HepG2 (cell line): ENCODE results near the gene CD53. TPM values are rescaled to one million over a fixed set of nuclear protein-coding genes. Genes with fewer than 3 reads are reported as not detected.

ENCODE experiments used
- ATAC-seq: fragments of 200-7000 bp; cut with Tn5 transposase; 3 replicates; pipeline ENCODE4 v1.9.1; 2020; ENCODE audit warnings: mild to moderate bottlenecking, moderate library complexity
- BruUV-seq: library from RNA; stranded (reverse); fragments of 400-500 nt; replicated peaks from 2 replicates; lab custom pipeline; 2021; lab: Mats Ljungman, UMichigan
- CTCF ChIA-PET: fragments of 300-600 bp; formaldehyde crosslinking; extraction: SDS; loops from one replicate; lab custom pipeline; 2021; ENCODE audit warnings: low total read pairs, inconsistent platforms, low intra/inter-chr PET ratio; lab: Yijun Ruan, JAX
- POLR2A ChIA-PET: fragments of 350-600 bp; sonication (Branson Sonifier 250); formaldehyde crosslinking; loops from one replicate; lab custom pipeline; 2020; ENCODE audit warnings: antibody characterized with exemption, inconsistent platforms; lab: Yijun Ruan, JAX
- DNase-seq: peaks from one replicate; pipeline ENCODE4 v3.0.0-alpha.2; 2015; ENCODE audit warnings: low spot score
- FAIRE-seq: peaks from 3 replicates; lab custom pipeline; 2011; peaks lifted over from hg19 to GRCh38; lab: Jason Lieb, UNC
- H2AFZ ChIP-seq: one replicate; pipeline ENCODE4 v1.6.1; 2011; ENCODE audit warnings: low read length, inconsistent platforms
- H3K27ac ChIP-seq: fragments of 300-600 bp; 3 replicates; pipeline ENCODE4 v1.8.0; 2011; ENCODE audit warnings: mixed run types, mild to moderate bottlenecking, mixed read lengths, low read length, inconsistent platforms; ENCODE audit not compliant: insufficient read depth; ENCODE audit errors: extremely low read length
- H3K27me3 ChIP-seq, 2 experiments: fragments of 200-600 bp in 1 of 2; 2 replicates in 1 of 2; 3 replicates in 1 of 2; pipeline versions ENCODE4 v1.6.0 to v1.8.0; 2011; ENCODE audit warnings: low read length in 2 of 2, mild to moderate bottlenecking in 2 of 2, moderate library complexity in 2 of 2, inconsistent platforms in 1 of 2; ENCODE audit not compliant: insufficient read depth in 2 of 2, control insufficient read depth in 1 of 2
- H3K36me3 ChIP-seq, 2 experiments: fragments of 200-600 bp in 1 of 2; replicated peaks in 1 of 2; 2 replicates in 1 of 2; 3 replicates in 1 of 2; pipeline versions ENCODE4 v1.5.1 to v1.8.0; 2011; ENCODE audit warnings: low read length in 2 of 2, inconsistent platforms in 1 of 2; ENCODE audit not compliant: insufficient read depth in 2 of 2, control insufficient read depth in 1 of 2
- H3K4me1 ChIP-seq: 2 replicates; pipeline ENCODE4 v1.5.1; 2012; ENCODE audit warnings: low read length, inconsistent platforms; ENCODE audit not compliant: insufficient read depth
- H3K4me2 ChIP-seq: 2 replicates; pipeline ENCODE4 v1.6.0; 2011; ENCODE audit warnings: low read depth, low read length, inconsistent platforms
- H3K4me3 ChIP-seq, 3 experiments: fragments of 200-600 bp in 1 of 3; sonication (generic), shearing (Covaris generic) in 1 of 3; replicated peaks in 1 of 3; 2 replicates each; pipeline ENCODE4 v1.5.1; 2011 to 2016; ENCODE audit warnings: low read length in 3 of 3, inconsistent platforms in 2 of 3, low read depth in 2 of 3, mild to moderate bottlenecking in 2 of 3, control low read depth in 1 of 3, mixed read lengths in 1 of 3; ENCODE audit not compliant: insufficient read depth in 1 of 3
- H3K79me2 ChIP-seq: one replicate; pipeline ENCODE4 v1.6.1; 2011; ENCODE audit warnings: low read length, inconsistent platforms; ENCODE audit not compliant: insufficient read depth
- H3K9ac ChIP-seq: 2 replicates; pipeline ENCODE4 v1.6.0; 2011; ENCODE audit warnings: mild to moderate bottlenecking, low read depth, low read length, inconsistent platforms; ENCODE audit not compliant: insufficient read depth
- H3K9me3 ChIP-seq: 2 replicates; pipeline ENCODE4 v1.5.1; 2012; ENCODE audit warnings: mild to moderate bottlenecking, low read length
- H4K20me1 ChIP-seq: 2 replicates; pipeline ENCODE4 v1.6.0; 2011; ENCODE audit warnings: inconsistent platforms, mild to moderate bottlenecking, low read length, moderate library complexity; ENCODE audit not compliant: insufficient read depth
- ATF1 ChIP-seq: IDR thresholded peaks from 2 replicates; pipeline ENCODE4 v1.6.1; 2016; ENCODE audit warnings: mild to moderate bottlenecking, control low read depth
- CCAR2 ChIP-seq: fragments of 200-400 bp; formaldehyde crosslinking; optimal IDR thresholded peaks from 2 replicates; pipeline ENCODE3; 2018; ENCODE audit warnings: low read depth, mild to moderate bottlenecking, low read length, moderate library complexity
- RNF2 ChIP-seq: fragments of 450-650 bp; conservative IDR thresholded peaks from 2 replicates; pipeline ENCODE4 v1.6.1; 2016; ENCODE audit warnings: low read depth
- SNRNP70 ChIP-seq: fragments of 200-400 bp; formaldehyde crosslinking; IDR thresholded peaks from 2 replicates; pipeline ENCODE4 v1.6.1; 2017; ENCODE audit warnings: mild to moderate bottlenecking, low read depth, low read length, moderate library complexity
- SRSF9 ChIP-seq: fragments of 200-400 bp; formaldehyde crosslinking; IDR thresholded peaks from 2 replicates; pipeline ENCODE4 v1.6.1; 2018; ENCODE audit warnings: borderline replicate concordance, mild to moderate bottlenecking, low read depth, low read length; ENCODE audit not compliant: insufficient read depth, poor library complexity, severe bottlenecking
- ZNF274 ChIP-seq: sonication (generic); formaldehyde crosslinking; IDR thresholded peaks from 2 replicates; pipeline ENCODE4 v1.5.1; 2020; ENCODE audit warnings: mild to moderate bottlenecking, missing genetic modification reagents
- ZNF552 ChIP-seq: sonication (generic); formaldehyde crosslinking; IDR thresholded peaks from 2 replicates; pipeline ENCODE4 v1.9.0; 2022; ENCODE audit warnings: missing genetic modification reagents, mild to moderate bottlenecking, borderline replicate concordance
- ZNF879 ChIP-seq: sonication (generic); formaldehyde crosslinking; IDR thresholded peaks from 2 replicates; pipeline ENCODE4 v1.8.1; 2023; ENCODE audit warnings: missing genetic modification reagents
- WGBS: methylation state at CpG from one replicate; pipeline ENCODE4 v1.1.6; 2017; ENCODE audit warnings: low lambda C conversion rate; 5-methylcytosine and 5-hydroxymethylcytosine counted together
- in situ Hi-C: cut with HindIII; loops from 2 replicates; pipeline ENCODE4 v1.10.0; 2017; ENCODE audit warnings: low pct_unique_long_range_greater_than_20kb; ENCODE audit not compliant: extremely low pct_ligation_motif_present
- intact Hi-C: fragments of 100-400 bp; cut with micrococcal nuclease; formaldehyde crosslinking; loops from one replicate; pipeline ENCODE4 v1.10.0; 2022; ENCODE audit not compliant: unreplicated experiment
- polyA plus RNA-seq, 8 experiments: library from polyadenylated mRNA; depleted of rRNA in 3 of 8; stranded (reverse) in 7 of 8; unstranded in 1 of 8; fragments of >200 nt; fragmentation: Illumina TruSeq in 4 of 8; extraction: Trizol in 4 of 8; gene quantifications; 2 replicates each; pipeline versions ENCODE4 v1.2.1 to v1.2.3, GENCODE V29; 2011 to 2016; ENCODE audit warnings: low read depth in 4 of 8, missing spikeins in 1 of 8, mixed read lengths in 1 of 8; ENCODE audit not compliant: insufficient read depth in 1 of 8
- total RNA-seq, 5 experiments: library from RNA; depleted of rRNA; stranded (reverse); fragments of >200 nt; fragmentation: Illumina TruSeq; extraction: Trizol; gene quantifications; 2 replicates each; pipeline ENCODE4 v1.2.3, GENCODE V29; 2016; ENCODE audit warnings: low read depth in 1 of 5
- TF ChIP-seq, protein P1 (sequence below): sonication (generic); formaldehyde crosslinking; IDR thresholded peaks from 2 replicates; pipeline ENCODE4 v1.5.0; 2020; ENCODE audit warnings: mild to moderate bottlenecking, missing genetic modification reagents
- TF ChIP-seq, protein P2 (sequence below): sonication (generic); formaldehyde crosslinking; IDR thresholded peaks from 2 replicates; pipeline ENCODE4 v1.4.0; 2020; ENCODE audit warnings: low read depth, missing genetic modification reagents
- TF ChIP-seq, protein P3 (sequence below): sonication (generic); IDR thresholded peaks from 2 replicates; pipeline ENCODE4 v1.6.1; 2016; ENCODE audit warnings: low read depth, borderline replicate concordance

CD53 gene
- total and polyA plus RNA-seq, 2 of the 13 experiments (the other 11 are each of a cell fraction or from before 2014, with no cell fraction given): not detected

DNA sequence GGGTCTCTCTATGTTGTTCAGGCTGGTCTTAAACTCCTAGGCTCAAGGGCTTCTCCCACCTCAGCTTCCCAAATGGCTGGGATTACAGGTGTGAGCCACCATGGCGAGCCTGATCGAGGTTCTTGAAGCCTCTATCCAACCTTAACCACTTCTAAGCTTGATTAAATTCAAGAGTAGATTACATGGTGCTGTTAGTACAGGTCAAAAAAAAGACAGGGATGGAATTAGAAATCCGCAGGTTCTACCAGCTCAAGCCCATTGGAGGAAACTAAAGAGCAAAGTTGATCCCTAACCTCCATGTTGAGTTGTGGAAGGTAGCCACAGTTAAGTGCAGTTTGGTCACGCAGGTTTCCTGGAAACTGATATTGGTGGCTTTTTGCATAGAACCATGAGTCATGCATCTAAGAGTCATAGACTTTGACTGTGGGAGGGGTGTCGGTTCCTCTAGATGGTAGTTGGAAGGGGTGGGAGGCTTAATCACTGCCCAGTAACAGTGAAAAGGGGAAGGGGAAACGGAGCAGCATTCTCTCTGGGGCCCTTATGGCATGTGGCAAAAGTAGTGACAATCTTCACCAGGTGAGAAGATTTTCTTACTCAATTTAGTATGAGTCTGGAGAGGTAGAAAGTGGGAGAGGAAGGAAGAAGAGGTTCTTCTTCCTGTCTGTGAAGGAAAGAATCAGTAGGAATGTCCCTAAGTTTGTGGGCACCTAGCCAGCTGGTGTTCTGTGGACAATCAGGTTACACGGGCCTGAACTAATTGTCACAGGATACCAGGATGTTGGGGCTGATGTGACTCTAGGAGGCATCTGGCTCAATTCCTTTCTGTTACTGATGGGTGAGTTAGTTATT is 7.0 kb downstream of the CD53 start:
- DNase-seq (no peak), FAIRE-seq (no peak), ATAC-seq (no peak)
- ChIA-PET CTCF (no interaction called here), POLR2A (no interaction called here)
- Histone ChIP-seq H3K79me2 (no peaks in the 10 kb centered on the region), H2AFZ (no peak overlapping the region), H3K36me3 (no peaks in the 10 kb centered on the region), H3K4me1 (no peaks in the 10 kb centered on the region), H3K9me3 (no peaks in the 10 kb centered on the region), H3K4me3 (no peak overlapping the region), H4K20me1 (no peaks in the 10 kb centered on the region), H3K27ac (no peak overlapping the region), H3K27me3 (no peaks in the 10 kb centered on the region), H3K4me2 (no peak overlapping the region), H3K9ac (no peak overlapping the region)
- in situ Hi-C loops (no loop called here), intact Hi-C loops (no loop called here)
- TF ChIP-seq, protein P1, sequence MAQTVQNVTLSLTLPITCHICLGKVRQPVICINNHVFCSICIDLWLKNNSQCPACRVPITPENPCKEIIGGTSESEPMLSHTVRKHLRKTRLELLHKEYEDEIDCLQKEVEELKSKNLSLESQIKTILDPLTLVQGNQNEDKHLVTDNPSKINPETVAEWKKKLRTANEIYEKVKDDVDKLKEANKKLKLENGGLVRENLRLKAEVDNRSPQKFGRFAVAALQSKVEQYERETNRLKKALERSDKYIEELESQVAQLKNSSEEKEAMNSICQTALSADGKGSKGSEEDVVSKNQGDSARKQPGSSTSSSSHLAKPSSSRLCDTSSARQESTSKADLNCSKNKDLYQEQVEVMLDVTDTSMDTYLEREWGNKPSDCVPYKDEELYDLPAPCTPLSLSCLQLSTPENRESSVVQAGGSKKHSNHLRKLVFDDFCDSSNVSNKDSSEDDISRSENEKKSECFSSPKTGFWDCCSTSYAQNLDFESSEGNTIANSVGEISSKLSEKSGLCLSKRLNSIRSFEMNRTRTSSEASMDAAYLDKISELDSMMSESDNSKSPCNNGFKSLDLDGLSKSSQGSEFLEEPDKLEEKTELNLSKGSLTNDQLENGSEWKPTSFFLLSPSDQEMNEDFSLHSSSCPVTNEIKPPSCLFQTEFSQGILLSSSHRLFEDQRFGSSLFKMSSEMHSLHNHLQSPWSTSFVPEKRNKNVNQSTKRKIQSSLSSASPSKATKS: no peak
- TF ChIP-seq ZNF552 (CRISPR knock-in tag) (no peak), CCAR2 (no peak), SNRNP70 (no peak), SRSF9 (no peak), ATF1 (CRISPR knock-in tag) (no peak), ZNF879 (no peak), ZNF274 (CRISPR knock-in tag) (no peak), RNF2 (no peak)
- TF ChIP-seq, protein P2, sequence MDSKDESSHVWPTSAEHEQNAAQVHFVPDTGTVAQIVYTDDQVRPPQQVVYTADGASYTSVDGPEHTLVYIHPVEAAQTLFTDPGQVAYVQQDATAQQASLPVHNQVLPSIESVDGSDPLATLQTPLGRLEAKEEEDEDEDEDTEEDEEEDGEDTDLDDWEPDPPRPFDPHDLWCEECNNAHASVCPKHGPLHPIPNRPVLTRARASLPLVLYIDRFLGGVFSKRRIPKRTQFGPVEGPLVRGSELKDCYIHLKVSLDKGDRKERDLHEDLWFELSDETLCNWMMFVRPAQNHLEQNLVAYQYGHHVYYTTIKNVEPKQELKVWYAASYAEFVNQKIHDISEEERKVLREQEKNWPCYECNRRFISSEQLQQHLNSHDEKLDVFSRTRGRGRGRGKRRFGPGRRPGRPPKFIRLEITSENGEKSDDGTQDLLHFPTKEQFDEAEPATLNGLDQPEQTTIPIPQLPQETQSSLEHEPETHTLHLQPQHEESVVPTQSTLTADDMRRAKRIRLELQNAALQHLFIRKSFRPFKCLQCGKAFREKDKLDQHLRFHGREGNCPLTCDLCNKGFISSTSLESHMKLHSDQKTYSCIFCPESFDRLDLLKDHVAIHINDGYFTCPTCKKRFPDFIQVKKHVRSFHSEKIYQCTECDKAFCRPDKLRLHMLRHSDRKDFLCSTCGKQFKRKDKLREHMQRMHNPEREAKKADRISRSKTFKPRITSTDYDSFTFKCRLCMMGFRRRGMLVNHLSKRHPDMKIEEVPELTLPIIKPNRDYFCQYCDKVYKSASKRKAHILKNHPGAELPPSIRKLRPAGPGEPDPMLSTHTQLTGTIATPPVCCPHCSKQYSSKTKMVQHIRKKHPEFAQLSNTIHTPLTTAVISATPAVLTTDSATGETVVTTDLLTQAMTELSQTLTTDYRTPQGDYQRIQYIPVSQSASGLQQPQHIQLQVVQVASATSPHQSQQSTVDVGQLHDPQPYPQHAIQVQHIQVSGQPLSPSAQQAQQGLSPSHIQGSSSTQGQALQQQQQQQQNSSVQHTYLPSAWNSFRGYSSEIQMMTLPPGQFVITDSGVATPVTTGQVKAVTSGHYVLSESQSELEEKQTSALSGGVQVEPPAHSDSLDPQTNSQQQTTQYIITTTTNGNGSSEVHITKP (CRISPR knock-in tag): no peak
- TF ChIP-seq, protein P3, sequence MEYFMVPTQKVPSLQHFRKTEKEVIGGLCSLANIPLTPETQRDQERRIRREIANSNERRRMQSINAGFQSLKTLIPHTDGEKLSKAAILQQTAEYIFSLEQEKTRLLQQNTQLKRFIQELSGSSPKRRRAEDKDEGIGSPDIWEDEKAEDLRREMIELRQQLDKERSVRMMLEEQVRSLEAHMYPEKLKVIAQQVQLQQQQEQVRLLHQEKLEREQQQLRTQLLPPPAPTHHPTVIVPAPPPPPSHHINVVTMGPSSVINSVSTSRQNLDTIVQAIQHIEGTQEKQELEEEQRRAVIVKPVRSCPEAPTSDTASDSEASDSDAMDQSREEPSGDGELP: no peak
- WGBS: 4% methylated on average over 7 of the region's 7 CpGs
- BruUV-seq: no TSS peak
